Measurements from ENCODE around the gene C6orf15. TPM values are rescaled to one million over a fixed set of nuclear protein-coding genes. Genes with fewer than 3 reads are reported as not detected.

The C6orf15 gene
- total and polyA plus RNA-seq, 2 of the 8 experiments (the other 6 are each of a cell fraction or from before 2014, with no cell fraction given): not detected

GRCh38 chr6:31113861-31114540 is 1.6 kb upstream of the C6orf15 start:
- H3K4me3 ChIP-seq (ENCODE audit: extremely low read depth in 1 of 4, insufficient read depth in 2 of 4, low read depth in 3 of 4, low read length in 4 of 4): no peak overlapping the region; a peak in 1 of 8 replicates
- H3K36me3 ChIP-seq (ENCODE audit: control insufficient read depth in 2 of 4, insufficient read depth in 4 of 4, low read length in 3 of 4): no peaks in the 10 kb centered on the region
- H3K4ac ChIP-seq (replicated peaks; ENCODE audit: insufficient read length, low read depth, low read length): no peak overlapping the region
- no peak overlapping the region for H3K56ac ChIP-seq (replicated peaks; ENCODE audit: insufficient read length, low read depth, low read length)
- no peak overlapping the region for H2AK5ac ChIP-seq (ENCODE audit: low read depth, low read length)
- H3K9ac ChIP-seq (replicated peaks in 1 of 4; ENCODE audit: extremely low read depth in 1 of 4, low read depth in 3 of 4, low read length in 3 of 4): no peak overlapping the region
- 0 out of 4 replicates have a peak overlapping the region, but pooled peaks of 1 of the 2 experiments have one; percentile 2 for H3K4me2 ChIP-seq (ENCODE audit: insufficient read depth in 1 of 2, low read depth in 2 of 2, low read length in 2 of 2)
- H3K9me3 ChIP-seq (ENCODE audit: insufficient read depth in 2 of 2, low read depth in 1 of 2, low read length in 1 of 2): no peaks in the 10 kb centered on the region
- peak overlapping the region; percentile 62; the same call in 1 of the 2 replicates for H2BK12ac ChIP-seq (ENCODE audit: low read depth, low read length)
- peaks cover 0 to 20% (median 9%) of the 10 kb centered on the region in 4 experiments; a peak in 6 of 7 replicates for H3K4me1 ChIP-seq (replicated peaks in 1 of 4; ENCODE audit: control insufficient read depth in 3 of 4, insufficient read depth in 4 of 4, low read length in 3 of 4)
- peak overlapping the region; percentile 62; the same call in 1 of the 2 replicates for H3K18ac ChIP-seq (ENCODE audit: extremely low read depth, low read length)
- peaks cover 0 to 11% (median 3%) of the 10 kb centered on the region in 4 experiments; a peak in 3 of 7 replicates for H3K27me3 ChIP-seq (replicated peaks in 1 of 4; ENCODE audit: control insufficient read depth in 3 of 4, extremely low read depth in 1 of 4, insufficient read depth in 3 of 4, low read length in 3 of 4)
- H2BK120ac ChIP-seq (replicated peaks; ENCODE audit: low read depth, low read length): no peak overlapping the region
- H2BK15ac ChIP-seq (ENCODE audit: low read length): 0 out of 2 replicates have a peak overlapping the region, but pooled peaks have one; percentile 63
- H4K5ac ChIP-seq (ENCODE audit: insufficient read length, low read depth, low read length): no peak overlapping the region
- H3K79me1 ChIP-seq (ENCODE audit: low read depth, low read length): no peaks in the 10 kb centered on the region
- CTCF ChIA-PET (ENCODE audit: partially characterized antibody): interaction anchor here (1.3 to 10.6 kb wide), 5 partner anchors 12 to 82 kb away, joined by 4 to 187 read pairs (median 7); no protein-coding TSS in a partner anchor
- H3K23me2 ChIP-seq (ENCODE audit: low read depth, low read length): no peaks in the 10 kb centered on the region; the same call in 1 of the 2 replicates
- H4K20me1 ChIP-seq (replicated peaks in 1 of 2; ENCODE audit: control insufficient read depth in 1 of 2, insufficient read depth in 2 of 2, low read length in 2 of 2): no peaks in the 10 kb centered on the region
- DNase-seq (ENCODE audit: low read depth in 1 of 2, low spot score in 2 of 2) (no peak), FAIRE-seq (no peak)
- no peak overlapping the region for H3K23ac ChIP-seq (ENCODE audit: insufficient read length)
- no peak overlapping the region for H4K8ac ChIP-seq (ENCODE audit: extremely low read depth, insufficient read depth, low read length)
- peak overlapping the region; percentile 29; the same call in 1 of the 2 replicates for H2BK5ac ChIP-seq (ENCODE audit: low read depth, low read length)
- no peaks in the 10 kb centered on the region for H3K79me2 ChIP-seq (ENCODE audit: control insufficient read depth in 1 of 2, insufficient read depth in 2 of 2, low read length in 2 of 2)
- POLR2A ChIA-PET (ENCODE audit: partially characterized antibody): interaction anchor here (68.5 kb wide), 1 partner anchor 55 kb away, joined by 2251 read pairs; the partner anchor contains the start of genes CCHCR1, POU5F1, PSORS1C2 and TCF19
- peak overlapping the region; percentile 55; the same call in 1 of the 2 replicates for H2BK20ac ChIP-seq (ENCODE audit: low read length)
- H3K14ac ChIP-seq (ENCODE audit: insufficient read length): no peak overlapping the region
- H4K91ac ChIP-seq (replicated peaks; ENCODE audit: insufficient read length, low read length): peak overlapping the region; percentile 49
- peak overlapping the region; percentile 76 for H2AFZ ChIP-seq (ENCODE audit: low read length)
- WGBS, 2 experiments (ENCODE audit: extremely low coverage in 1 of 2, insufficient coverage in 1 of 2, insufficient read length in 1 of 2, insufficient replicate concordance in 2 of 2, low coverage in 1 of 2, low lambda C conversion rate in 2 of 2, missing lambda C conversion rate in 1 of 2): 50% methylated on average over 7 of the region's 7 CpGs; no CpG with 5 or more reads in 1 of the 2 experiments
- TF ChIP-seq FOSL1 (IDR thresholded peaks at IDR 0.05; ENCODE audit: insufficient read depth, low read depth, low read length) (no peak), GABPA (IDR thresholded peaks at IDR 0.05; ENCODE audit: borderline replicate concordance, insufficient read depth, low read length) (no peak), RFX5 (IDR thresholded peaks at IDR 0.05; ENCODE audit: borderline replicate concordance, low read depth, low read length) (no peak), POLR2AphosphoS5 (IDR thresholded peaks at IDR 0.05; ENCODE audit: low read depth, low read length) (no peak), MAFK (IDR thresholded peaks at IDR 0.05; ENCODE audit: low read depth, low read length) (no peak)
- no peak overlapping the region for H3K27ac ChIP-seq (ENCODE audit: low read depth, low read length)

Data from H1 (cell line).